GM12878 (cell line): ENCODE data around the gene NTSR1. TPM values are rescaled to one million over a fixed set of nuclear protein-coding genes. Genes with fewer than 3 reads are reported as not detected.

ENCODE experiments used
- ATAC-seq: fragments of 200-7000 bp; cut with Tn5 transposase; 3 replicates; pipeline ENCODE4 v1.9.1; 2020; ENCODE audit warnings: mild to moderate bottlenecking, moderate library complexity
- BruUV-seq: library from RNA; stranded (reverse); fragments of 400-500 nt; replicated peaks from 2 replicates; lab custom pipeline; 2021; lab: Mats Ljungman, UMichigan
- CTCF ChIA-PET: fragments of 300-600 bp; sonication (Branson Sonifier 250); formaldehyde crosslinking; extraction: SDS; loops from one replicate; lab custom pipeline; 2021; ENCODE audit warnings: inconsistent platforms; lab: Yijun Ruan, JAX
- POLR2A ChIA-PET: fragments of 350-600 bp; formaldehyde crosslinking; extraction: SDS; loops from one replicate; lab custom pipeline; 2021; ENCODE audit warnings: inconsistent platforms; lab: Charles Lee
- RAD21 ChIA-PET: fragments of 300-600 bp; sonication (Branson Sonifier 250); formaldehyde crosslinking; loops from one replicate; lab custom pipeline; 2023; ENCODE audit warnings: antibody characterized with exemption; ENCODE audit not compliant: unreplicated experiment; lab: Charles Lee
- SMC1A ChIA-PET: fragments of 300-600 bp; sonication (Branson Sonifier 250); formaldehyde crosslinking; loops from one replicate; lab custom pipeline; 2023; ENCODE audit not compliant: unreplicated experiment, uncharacterized antibody; lab: Charles Lee
- DNase-seq: peaks from one replicate; pipeline ENCODE4 v3.0.0-alpha.2; 2011; ENCODE audit warnings: low read depth, low spot score
- FAIRE-seq: peaks from 3 replicates; lab custom pipeline; 2011; peaks lifted over from hg19 to GRCh38; lab: Jason Lieb, UNC
- H2AFZ ChIP-seq: 2 replicates; pipeline ENCODE4 v1.6.0; 2011; ENCODE audit warnings: low read depth, low read length, control low read depth; ENCODE audit not compliant: control insufficient read depth
- H3K27ac ChIP-seq: 2 replicates; pipeline ENCODE4 v1.5.1; 2011; ENCODE audit warnings: control low read depth; ENCODE audit not compliant: control insufficient read depth, insufficient read depth
- H3K27me3 ChIP-seq, 2 experiments: replicated peaks in 1 of 2; 2 replicates each; pipeline versions ENCODE4 v1.6.0 to v1.6.1; 2011; ENCODE audit warnings: low read length in 1 of 2; ENCODE audit not compliant: control insufficient read depth in 2 of 2, insufficient read depth in 2 of 2
- H3K36me3 ChIP-seq, 2 experiments: 2 replicates each; pipeline ENCODE4 v1.5.1; 2011; ENCODE audit warnings: low read length in 1 of 2; ENCODE audit not compliant: control insufficient read depth in 2 of 2, insufficient read depth in 2 of 2
- H3K4me1 ChIP-seq: 2 replicates; pipeline ENCODE4 v1.6.1; 2011; ENCODE audit warnings: mild to moderate bottlenecking, low read length, moderate library complexity, mixed read lengths; ENCODE audit not compliant: control insufficient read depth, insufficient read depth
- H3K4me2 ChIP-seq: 2 replicates; pipeline ENCODE4 v1.6.0; 2011; ENCODE audit warnings: control low read depth; ENCODE audit not compliant: control insufficient read depth, insufficient read depth
- H3K4me3 ChIP-seq: fragments of 200-600 bp; sonication (generic); 2 replicates; pipeline ENCODE4 v1.5.1; 2016
- H3K79me2 ChIP-seq: 2 replicates; pipeline ENCODE4 v1.6.0; 2011; ENCODE audit warnings: low read length; ENCODE audit not compliant: control insufficient read depth, insufficient read depth
- H3K9ac ChIP-seq: 2 replicates; pipeline ENCODE4 v1.8.0; 2011; ENCODE audit warnings: low read length, control low read depth, mixed read lengths; ENCODE audit not compliant: control insufficient read depth, insufficient read depth
- H3K9me3 ChIP-seq: replicated peaks from 3 replicates; pipeline ENCODE4 v1.5.1; 2011; ENCODE audit warnings: mild to moderate bottlenecking, low read length; ENCODE audit not compliant: control insufficient read depth, insufficient read depth
- H4K20me1 ChIP-seq: 2 replicates; pipeline ENCODE4 v1.6.0; 2011; ENCODE audit not compliant: control insufficient read depth, insufficient read depth
- BCL11A ChIP-seq: IDR thresholded peaks from 2 replicates; pipeline ENCODE4 v1.6.1; 2011; ENCODE audit warnings: low read depth, low read length
- EED ChIP-seq: sonication (generic); IDR thresholded peaks from 2 replicates; pipeline ENCODE4 v1.6.1; 2016; ENCODE audit warnings: antibody characterized with exemption, low read depth
- ESRRA ChIP-seq: IDR thresholded peaks from 2 replicates; pipeline ENCODE4 v1.6.1; 2012; ENCODE audit warnings: mild to moderate bottlenecking, low read length, improper control_type of control experiment
- ETV6 ChIP-seq, 2 experiments: fragments of 450-650 bp in 1 of 2; IDR thresholded peaks in 1 of 2; conservative IDR thresholded peaks in 1 of 2; 2 replicates each; pipeline ENCODE4 v1.6.1; 2014; ENCODE audit warnings: antibody characterized with exemption in 1 of 2, borderline replicate concordance in 1 of 2, low read depth in 1 of 2, mild to moderate bottlenecking in 1 of 2, moderate library complexity in 1 of 2
- IKZF1 ChIP-seq: fragments of 450-650 bp; conservative IDR thresholded peaks from 2 replicates; pipeline ENCODE4 v1.6.1; 2017; ENCODE audit warnings: antibody characterized with exemption, mild to moderate bottlenecking
- IKZF2 ChIP-seq, 2 experiments: fragments of 450-650 bp; IDR thresholded peaks; 2 replicates each; pipeline ENCODE4 v1.6.1; 2017; ENCODE audit warnings: mild to moderate bottlenecking in 2 of 2, moderate library complexity in 2 of 2
- RAD21 ChIP-seq: IDR thresholded peaks from 2 replicates; pipeline ENCODE4 v1.6.1; 2011; ENCODE audit warnings: mild to moderate bottlenecking, low read depth, low read length, moderate library complexity; ENCODE audit not compliant: insufficient read depth
- RB1 ChIP-seq: fragments of 450-650 bp; formaldehyde crosslinking; IDR thresholded peaks from 2 replicates; pipeline ENCODE4 v1.6.1; 2017; ENCODE audit warnings: mild to moderate bottlenecking, borderline replicate concordance
- RUNX3 ChIP-seq: IDR thresholded peaks from 2 replicates; pipeline ENCODE4 v1.6.1; 2012; ENCODE audit warnings: low read length, inconsistent platforms
- SMARCA5 ChIP-seq: fragments of 450-650 bp; IDR thresholded peaks from 2 replicates; pipeline ENCODE4 v1.6.1; 2017; ENCODE audit warnings: mild to moderate bottlenecking
- SMC3 ChIP-seq: IDR thresholded peaks from 2 replicates; pipeline ENCODE4 v1.6.1; 2011; ENCODE audit warnings: low read length, improper control_type of control experiment, borderline replicate concordance
- YY1 ChIP-seq: IDR thresholded peaks from 2 replicates; pipeline ENCODE4 v1.6.1; 2011; ENCODE audit warnings: low read depth, mild to moderate bottlenecking, low read length
- WGBS: methylation state at CpG from one replicate; pipeline ENCODE4 v1.1.6; 2016; ENCODE audit warnings: low lambda C conversion rate; ENCODE audit not compliant: insufficient replicate concordance, insufficient coverage; ENCODE audit errors: missing lambda C conversion rate; 5-methylcytosine and 5-hydroxymethylcytosine counted together
- in situ Hi-C: fragments of 300-500 bp; cut with MboI; formaldehyde crosslinking; loops from 9 replicates; pipeline ENCODE4 v1.14.3; 2018; ENCODE audit warnings: mixed read lengths
- intact Hi-C: fragments of 100-400 bp; cut with micrococcal nuclease; formaldehyde crosslinking; loops from one replicate; pipeline ENCODE4 v1.14.2; 2022; ENCODE audit not compliant: unreplicated experiment
- polyA plus RNA-seq, 11 experiments: library from polyadenylated mRNA; depleted of rRNA in 4 of 11; unstranded in 6 of 11; stranded (reverse) in 5 of 11; fragments of >200 nt; fragmentation: Nextera tagmentation in 4 of 11; fragmentation: Illumina TruSeq in 1 of 11; extraction: Ambion mirVana in 4 of 11; extraction: Trizol in 1 of 11; gene quantifications; 1 replicate in 1 of 11; 2 replicates in 10 of 11; pipeline versions ENCODE4 v1.2.1 to v1.2.3, GENCODE V29; 2011 to 2016; ENCODE audit warnings: inconsistent platforms in 2 of 11, missing spikeins in 2 of 11, low read depth in 1 of 11
- total RNA-seq, 4 experiments: library from RNA; depleted of rRNA in 3 of 4; stranded (reverse); fragments of >200 nt in 3 of 4; fragmentation: Illumina TruSeq in 1 of 4; extraction: Trizol in 1 of 4; gene quantifications; 2 replicates each; pipeline versions ENCODE4 v1.2.1 to v1.2.3, GENCODE V29; 2013 to 2021
- TF ChIP-seq, protein P1 (sequence below), 3 experiments: IDR thresholded peaks in 2 of 3; conservative IDR thresholded peaks in 1 of 3; 2 replicates each; pipeline ENCODE4 v1.5.1; 2011; ENCODE audit warnings: low read depth in 3 of 3, low read length in 3 of 3, mild to moderate bottlenecking in 3 of 3, control low read depth in 2 of 3, moderate library complexity in 2 of 3, inconsistent platforms in 1 of 3, mixed read lengths in 1 of 3; ENCODE audit not compliant: control insufficient read depth in 2 of 3, insufficient read depth in 1 of 3; ENCODE audit errors: extremely low read depth in 1 of 3

NTSR1 gene
- total and polyA plus RNA-seq, 10 of the 15 experiments (the other 5 are each of a cell fraction or from before 2014, with no cell fraction given): not detected

DNA sequence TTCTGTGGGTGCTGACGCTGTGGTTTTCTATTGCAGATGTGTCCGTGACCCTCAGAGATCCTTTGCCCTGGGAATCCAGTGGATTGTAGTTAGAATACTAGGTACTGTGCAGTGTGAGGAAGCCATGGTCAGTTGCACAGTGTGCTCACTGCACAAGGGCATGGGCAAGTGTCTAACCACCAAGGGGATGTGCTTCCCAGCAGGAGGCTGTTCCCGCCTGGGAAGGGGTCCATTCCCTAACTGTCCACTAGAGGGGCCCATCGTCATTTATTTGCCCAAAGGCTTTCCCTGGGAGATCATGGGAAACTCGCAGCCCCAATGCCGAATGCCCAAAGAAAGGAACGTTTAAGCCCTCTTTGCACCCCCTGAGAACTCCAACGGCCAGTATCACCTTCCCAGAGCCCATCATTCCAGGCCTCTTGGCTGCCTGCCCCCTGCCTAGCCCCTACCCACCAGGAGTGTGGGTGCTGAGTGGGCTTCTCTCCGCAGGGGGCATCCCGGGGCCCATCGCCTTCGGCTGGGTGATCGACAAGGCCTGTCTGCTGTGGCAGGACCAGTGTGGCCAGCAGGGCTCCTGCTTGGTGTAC is 40.1 kb upstream of the NTSR1 start:
- intact Hi-C loops (loop anchor here (1.0 kb wide), 2 partner anchors 123 to 140 kb away; no protein-coding TSS in a partner anchor), in situ Hi-C loops (no loop called here)
- Histone ChIP-seq H2AFZ (no peak overlapping the region), H3K9ac (no peak overlapping the region), H3K27ac (no peak overlapping the region), H3K79me2 (no peaks in the 10 kb centered on the region), H3K27me3 (no peaks in the 10 kb centered on the region), H3K4me3 (no peak overlapping the region), H4K20me1 (no peaks in the 10 kb centered on the region), H3K4me1 (no peaks in the 10 kb centered on the region), H3K36me3 (peaks cover 3 to 4% of the 10 kb centered on the region in 2 experiments; a peak in 3 of 4 replicates), H3K4me2 (no peak overlapping the region), H3K9me3 (no peaks in the 10 kb centered on the region)
- ChIA-PET RAD21 (no interaction called here), SMC1A (no interaction called here), POLR2A (no interaction called here), CTCF (interaction anchor here (0.8 to 1.0 kb wide), 3 partner anchors 13 to 123 kb away, joined by 3 to 5 read pairs (median 5); no protein-coding TSS in a partner anchor)
- no peak for DNase-seq
- peak; percentile 59 for ATAC-seq
- WGBS: 70% methylated on average over 13 of the region's 13 CpGs
- TF ChIP-seq SMARCA5 (0 out of 2 replicates have a peak, but pooled peaks have one; percentile 52), IKZF1 (peak; percentile 58), ESRRA (no peak), SMC3 (peak; percentile 67), EED (peak; percentile 73), RUNX3 (0 out of 2 replicates have a peak, but pooled peaks have one; percentile 6), RB1 (0 out of 2 replicates have a peak, but pooled peaks have one; percentile 49), BCL11A (no peak), ETV6 (conservative IDR thresholded peaks at IDR 0.05 in 1 of 2, IDR thresholded peaks at IDR 0.05 in 1 of 2; ENCODE audit: borderline replicate concordance in 1 of 2, low read depth in 1 of 2) (no peak), YY1 (0 out of 2 replicates have a peak, but pooled peaks have one; percentile 36), RAD21 (peak; percentile 73), IKZF2 (IDR thresholded peaks at IDR 0.05) (peak; percentile 38 to 65; a peak in 3 of 4 replicates)
- TF ChIP-seq, protein P1, sequence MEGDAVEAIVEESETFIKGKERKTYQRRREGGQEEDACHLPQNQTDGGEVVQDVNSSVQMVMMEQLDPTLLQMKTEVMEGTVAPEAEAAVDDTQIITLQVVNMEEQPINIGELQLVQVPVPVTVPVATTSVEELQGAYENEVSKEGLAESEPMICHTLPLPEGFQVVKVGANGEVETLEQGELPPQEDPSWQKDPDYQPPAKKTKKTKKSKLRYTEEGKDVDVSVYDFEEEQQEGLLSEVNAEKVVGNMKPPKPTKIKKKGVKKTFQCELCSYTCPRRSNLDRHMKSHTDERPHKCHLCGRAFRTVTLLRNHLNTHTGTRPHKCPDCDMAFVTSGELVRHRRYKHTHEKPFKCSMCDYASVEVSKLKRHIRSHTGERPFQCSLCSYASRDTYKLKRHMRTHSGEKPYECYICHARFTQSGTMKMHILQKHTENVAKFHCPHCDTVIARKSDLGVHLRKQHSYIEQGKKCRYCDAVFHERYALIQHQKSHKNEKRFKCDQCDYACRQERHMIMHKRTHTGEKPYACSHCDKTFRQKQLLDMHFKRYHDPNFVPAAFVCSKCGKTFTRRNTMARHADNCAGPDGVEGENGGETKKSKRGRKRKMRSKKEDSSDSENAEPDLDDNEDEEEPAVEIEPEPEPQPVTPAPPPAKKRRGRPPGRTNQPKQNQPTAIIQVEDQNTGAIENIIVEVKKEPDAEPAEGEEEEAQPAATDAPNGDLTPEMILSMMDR (IDR thresholded peaks at IDR 0.05 in 2 of 3, conservative IDR thresholded peaks at IDR 0.05 in 1 of 3; ENCODE audit: control insufficient read depth in 2 of 3, extremely low read depth in 1 of 3, insufficient read depth in 1 of 3, low read depth in 3 of 3, low read length in 3 of 3): peak; percentile 60 to 79 (median 67)
- FAIRE-seq: no peak
- BruUV-seq: no TSS peak
